ENCODE data around the gene GLIS1. TPM values are rescaled to one million over a fixed set of nuclear protein-coding genes. Genes with fewer than 3 reads are reported as not detected.

The GLIS1 gene
- total and polyA plus RNA-seq, 2 donors (not counting 3 experiments of a cell fraction or from before 2014, with no cell fraction given) = not detected

GRCh38 chr1:53646732-53647131 is 92.2 kb downstream of the GLIS1 start:
- ChIA-PET POLR2A (no interaction called here), CTCF (interaction anchor here (1.5 kb wide), 1 partner anchor 29 kb away, joined by 3 read pairs; no protein-coding TSS in a partner anchor)
- no peak overlapping the region for H3K4me3 ChIP-seq (replicated peaks in 1 of 3; ENCODE audit: insufficient read depth in 1 of 3, low read depth in 1 of 3, low read length in 3 of 3)
- dilution Hi-C loops (cut with MboI; ENCODE audit: extremely low pct_ligation_motif_present, low sequenced_read_pairs) (no loop called here), intact Hi-C loops (cut with micrococcal nuclease) (no loop called here)
- DNase-seq (ENCODE audit: low read depth, low spot score) (no peak), FAIRE-seq (no peak)
- no peaks in the 10 kb centered on the region for H3K9me1 ChIP-seq (replicated peaks; ENCODE audit: control insufficient read depth, extremely low read depth, insufficient read depth, low read length)
- no peak overlapping the region for H3K9ac ChIP-seq (replicated peaks; ENCODE audit: extremely low read depth, insufficient read depth, low read length)
- no peaks in the 10 kb centered on the region for H3K4me1 ChIP-seq (ENCODE audit: control insufficient read depth, extremely low read depth, insufficient read depth, low read length)
- no peaks in the 10 kb centered on the region for H4K20me1 ChIP-seq (replicated peaks; ENCODE audit: control insufficient read depth, extremely low read depth, insufficient read depth, low read length)
- H2AFZ ChIP-seq (ENCODE audit: low read depth, low read length) = no peak overlapping the region
- no TSS peak for BruUV-seq (replicated peaks)
- H3K9me3 ChIP-seq (replicated peaks; ENCODE audit: control insufficient read depth, insufficient read depth, low read length) = no peaks in the 10 kb centered on the region
- no peak overlapping the region for H3K4me2 ChIP-seq (ENCODE audit: insufficient read depth, low read length)
- H3K27ac ChIP-seq (ENCODE audit: insufficient read depth, low read depth, low read length) = no peak overlapping the region
- TF ChIP-seq POLR2AphosphoS5 (IDR thresholded peaks at IDR 0.05; ENCODE audit: insufficient read depth, low read depth, low read length) (no peak), MAX (IDR thresholded peaks at IDR 0.05; ENCODE audit: insufficient read depth, insufficient read length) (no peak), FOS (IDR thresholded peaks at IDR 0.05; ENCODE audit: borderline replicate concordance, insufficient read depth, low read length) (no peak), JUN (IDR thresholded peaks at IDR 0.05; ENCODE audit: borderline replicate concordance, insufficient read depth, insufficient read length, low read depth) (no peak), MYC (IDR thresholded peaks at IDR 0.05; ENCODE audit: low read depth, low read length) (no peak), POLR2A (IDR thresholded peaks at IDR 0.05; ENCODE audit: low read depth, low read length) (no peak), EZH2 (IDR thresholded peaks at IDR 0.05; ENCODE audit: borderline replicate concordance, low read depth, low read length, severe bottlenecking) (no peak), GATA2 (IDR thresholded peaks at IDR 0.05; ENCODE audit: insufficient read depth, insufficient read length, low read depth, low read length) (no peak)
- TF ChIP-seq, protein P1, sequence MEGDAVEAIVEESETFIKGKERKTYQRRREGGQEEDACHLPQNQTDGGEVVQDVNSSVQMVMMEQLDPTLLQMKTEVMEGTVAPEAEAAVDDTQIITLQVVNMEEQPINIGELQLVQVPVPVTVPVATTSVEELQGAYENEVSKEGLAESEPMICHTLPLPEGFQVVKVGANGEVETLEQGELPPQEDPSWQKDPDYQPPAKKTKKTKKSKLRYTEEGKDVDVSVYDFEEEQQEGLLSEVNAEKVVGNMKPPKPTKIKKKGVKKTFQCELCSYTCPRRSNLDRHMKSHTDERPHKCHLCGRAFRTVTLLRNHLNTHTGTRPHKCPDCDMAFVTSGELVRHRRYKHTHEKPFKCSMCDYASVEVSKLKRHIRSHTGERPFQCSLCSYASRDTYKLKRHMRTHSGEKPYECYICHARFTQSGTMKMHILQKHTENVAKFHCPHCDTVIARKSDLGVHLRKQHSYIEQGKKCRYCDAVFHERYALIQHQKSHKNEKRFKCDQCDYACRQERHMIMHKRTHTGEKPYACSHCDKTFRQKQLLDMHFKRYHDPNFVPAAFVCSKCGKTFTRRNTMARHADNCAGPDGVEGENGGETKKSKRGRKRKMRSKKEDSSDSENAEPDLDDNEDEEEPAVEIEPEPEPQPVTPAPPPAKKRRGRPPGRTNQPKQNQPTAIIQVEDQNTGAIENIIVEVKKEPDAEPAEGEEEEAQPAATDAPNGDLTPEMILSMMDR (IDR thresholded peaks at IDR 0.05; ENCODE audit: extremely low read depth in 1 of 2, insufficient read depth in 1 of 2, low read depth in 1 of 2, low read length in 2 of 2) = no peak
- H3K36me3 ChIP-seq (ENCODE audit: control insufficient read depth in 2 of 2, extremely low read depth in 1 of 2, insufficient read depth in 2 of 2, low read length in 2 of 2) = no peaks in the 10 kb centered on the region
- H3K27me3 ChIP-seq (ENCODE audit: control insufficient read depth in 2 of 2, insufficient read depth in 2 of 2, low read length in 2 of 2) = no peaks in the 10 kb centered on the region
- H3K79me2 ChIP-seq (ENCODE audit: control insufficient read depth, insufficient read depth, low read length) = no peaks in the 10 kb centered on the region
